ENCODE measurements around the gene BANP. TPM values are rescaled to one million over a fixed set of nuclear protein-coding genes. Genes with fewer than 3 reads are reported as not detected.

BANP gene
- total and polyA plus RNA-seq, 2 donors (not counting 3 experiments of a cell fraction or from before 2014, with no cell fraction given), result 22.4 to 33.8 TPM

DNA sequence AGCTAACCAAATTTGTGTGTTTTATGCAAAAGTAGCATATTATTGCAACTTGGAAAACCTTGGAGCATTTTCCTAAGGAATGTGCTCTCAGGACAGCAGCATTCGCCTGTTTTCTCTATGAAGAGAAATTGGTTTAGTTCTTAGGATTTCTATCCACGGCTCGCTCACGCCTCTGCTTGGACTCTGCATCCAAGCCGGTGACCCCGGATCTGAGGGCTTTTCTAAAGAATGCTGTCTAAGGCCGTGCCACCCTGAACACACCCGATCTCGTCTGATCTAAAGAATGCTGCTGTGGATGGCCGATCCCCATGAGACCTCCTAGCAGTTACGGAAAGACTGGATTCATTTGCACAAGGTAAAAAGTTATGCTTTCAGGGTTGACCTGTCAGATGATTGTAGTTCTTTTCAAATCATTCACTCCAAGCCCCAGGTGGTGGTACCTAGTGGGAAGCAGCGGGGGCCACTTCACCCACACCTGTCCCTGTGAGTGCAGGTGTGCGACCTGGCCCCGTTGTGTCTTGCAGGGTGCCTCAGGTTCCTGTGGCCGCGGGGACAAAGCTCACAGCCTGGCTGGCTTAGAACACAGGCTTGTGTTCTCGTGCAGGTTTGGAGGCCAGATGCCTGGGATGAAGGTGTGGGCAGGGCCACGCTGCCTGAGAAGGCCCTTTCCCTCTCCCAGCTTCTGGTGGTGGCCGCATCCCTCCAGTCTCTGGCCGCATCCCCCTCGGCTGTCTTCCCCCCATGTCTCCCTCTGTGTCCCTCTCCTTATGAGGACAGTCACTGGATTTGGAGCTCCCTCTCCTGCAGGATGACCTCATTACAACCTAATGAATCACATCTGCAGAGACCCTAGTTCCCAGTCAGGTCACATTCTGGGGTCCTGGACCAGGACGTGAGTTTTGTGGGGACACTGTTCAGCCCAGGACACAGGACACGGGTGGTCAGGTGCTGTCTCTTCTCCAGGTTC is 71.1 kb downstream of the BANP start:
- TF ChIP-seq GATA2 (IDR thresholded peaks at IDR 0.05; ENCODE audit: insufficient read depth, insufficient read length, low read depth, low read length) (no peak), POLR2AphosphoS5 (IDR thresholded peaks at IDR 0.05; ENCODE audit: insufficient read depth, low read depth, low read length) (no peak), MYC (IDR thresholded peaks at IDR 0.05; ENCODE audit: low read depth, low read length) (no peak), POLR2A (IDR thresholded peaks at IDR 0.05; ENCODE audit: low read depth, low read length) (no peak), JUN (IDR thresholded peaks at IDR 0.05; ENCODE audit: borderline replicate concordance, insufficient read depth, insufficient read length, low read depth) (no peak), EZH2 (IDR thresholded peaks at IDR 0.05; ENCODE audit: borderline replicate concordance, low read depth, low read length, severe bottlenecking) (no peak), FOS (IDR thresholded peaks at IDR 0.05; ENCODE audit: borderline replicate concordance, insufficient read depth, low read length) (no peak)
- TF ChIP-seq, protein P1, sequence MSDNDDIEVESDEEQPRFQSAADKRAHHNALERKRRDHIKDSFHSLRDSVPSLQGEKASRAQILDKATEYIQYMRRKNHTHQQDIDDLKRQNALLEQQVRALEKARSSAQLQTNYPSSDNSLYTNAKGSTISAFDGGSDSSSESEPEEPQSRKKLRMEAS (IDR thresholded peaks at IDR 0.05; ENCODE audit: insufficient read depth, insufficient read length), result no peak
- TF ChIP-seq, protein P2, sequence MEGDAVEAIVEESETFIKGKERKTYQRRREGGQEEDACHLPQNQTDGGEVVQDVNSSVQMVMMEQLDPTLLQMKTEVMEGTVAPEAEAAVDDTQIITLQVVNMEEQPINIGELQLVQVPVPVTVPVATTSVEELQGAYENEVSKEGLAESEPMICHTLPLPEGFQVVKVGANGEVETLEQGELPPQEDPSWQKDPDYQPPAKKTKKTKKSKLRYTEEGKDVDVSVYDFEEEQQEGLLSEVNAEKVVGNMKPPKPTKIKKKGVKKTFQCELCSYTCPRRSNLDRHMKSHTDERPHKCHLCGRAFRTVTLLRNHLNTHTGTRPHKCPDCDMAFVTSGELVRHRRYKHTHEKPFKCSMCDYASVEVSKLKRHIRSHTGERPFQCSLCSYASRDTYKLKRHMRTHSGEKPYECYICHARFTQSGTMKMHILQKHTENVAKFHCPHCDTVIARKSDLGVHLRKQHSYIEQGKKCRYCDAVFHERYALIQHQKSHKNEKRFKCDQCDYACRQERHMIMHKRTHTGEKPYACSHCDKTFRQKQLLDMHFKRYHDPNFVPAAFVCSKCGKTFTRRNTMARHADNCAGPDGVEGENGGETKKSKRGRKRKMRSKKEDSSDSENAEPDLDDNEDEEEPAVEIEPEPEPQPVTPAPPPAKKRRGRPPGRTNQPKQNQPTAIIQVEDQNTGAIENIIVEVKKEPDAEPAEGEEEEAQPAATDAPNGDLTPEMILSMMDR (IDR thresholded peaks at IDR 0.05; ENCODE audit: extremely low read depth in 1 of 2, insufficient read depth in 1 of 2, low read depth in 1 of 2, low read length in 2 of 2), result no peak
- Histone ChIP-seq H3K9me1 (replicated peaks; ENCODE audit: control insufficient read depth, extremely low read depth, insufficient read depth, low read length) (no peaks in the 10 kb centered on the region), H3K27me3 (ENCODE audit: control insufficient read depth in 2 of 2, insufficient read depth in 2 of 2, low read length in 2 of 2) (no peaks in the 10 kb centered on the region), H3K36me3 (ENCODE audit: control insufficient read depth in 2 of 2, extremely low read depth in 1 of 2, insufficient read depth in 2 of 2, low read length in 2 of 2) (no peaks in the 10 kb centered on the region), H2AFZ (ENCODE audit: low read depth, low read length) (no peak overlapping the region), H3K4me2 (ENCODE audit: insufficient read depth, low read length) (no peak overlapping the region), H4K20me1 (replicated peaks; ENCODE audit: control insufficient read depth, extremely low read depth, insufficient read depth, low read length) (no peaks in the 10 kb centered on the region), H3K4me1 (ENCODE audit: control insufficient read depth, extremely low read depth, insufficient read depth, low read length) (peaks cover 7% of the 10 kb centered on the region), H3K9ac (replicated peaks; ENCODE audit: extremely low read depth, insufficient read depth, low read length) (no peak overlapping the region), H3K79me2 (ENCODE audit: control insufficient read depth, insufficient read depth, low read length) (no peaks in the 10 kb centered on the region), H3K27ac (ENCODE audit: insufficient read depth, low read depth, low read length) (no peak overlapping the region), H3K4me3 (replicated peaks in 1 of 3; ENCODE audit: insufficient read depth in 1 of 3, low read depth in 1 of 3, low read length in 3 of 3) (no peak overlapping the region), H3K9me3 (replicated peaks; ENCODE audit: control insufficient read depth, insufficient read depth, low read length) (no peaks in the 10 kb centered on the region)
- CTCF ChIA-PET, result interaction anchor here (1.9 kb wide), 1 partner anchor 415 kb away, joined by 5 read pairs; no protein-coding TSS in a partner anchor
- intact Hi-C loops (cut with micrococcal nuclease), result loop anchor here (5.0 to 10.0 kb wide), 2 partner anchors 65 to 412 kb away; no protein-coding TSS in a partner anchor
- dilution Hi-C loops (cut with MboI; ENCODE audit: extremely low pct_ligation_motif_present, low sequenced_read_pairs), result no loop called here
- POLR2A ChIA-PET, result interaction anchor here (0.6 kb wide), 1 partner anchor 1903 kb away, joined by 5 read pairs; no protein-coding TSS in a partner anchor
- FAIRE-seq (no peak), DNase-seq (ENCODE audit: low read depth, low spot score) (no peak)
- BruUV-seq (replicated peaks), result no TSS peak

Measured in endothelial cell of umbilical vein (primary cell).